ENCODE measurements around the gene SIRT1. TPM values are rescaled to one million over a fixed set of nuclear protein-coding genes. Genes with fewer than 3 reads are reported as not detected.

Gene SIRT1
- total and polyA plus RNA-seq, 9 of the 15 experiments (the other 6 are each of a cell fraction or from before 2014, with no cell fraction given) = 7.8 to 25.8 (median 19.1) TPM

GRCh38 chr10:67863094-67863493 lies 21.4 kb upstream of the SIRT1 start:
- no peak overlapping the region for H3K4me2 ChIP-seq (ENCODE audit: insufficient read depth, low read length)
- DNase-seq (ENCODE audit: extremely low read depth in 1 of 4, low spot score in 3 of 4) (no peak), FAIRE-seq (no peak), ATAC-seq (no peak)
- 52% methylated on average over 2 of the region's 2 CpGs for WGBS (ENCODE audit: insufficient coverage, low coverage, missing lambda C conversion rate)
- CTCF ChIA-PET (ENCODE audit: low intra/inter-chr PET ratio) = no interaction called here
- H3K27me3 ChIP-seq (ENCODE audit: control insufficient read depth in 2 of 2, insufficient read depth in 2 of 2, low read length in 2 of 2) = no peaks in the 10 kb centered on the region
- intact Hi-C loops (cut with micrococcal nuclease) (loop anchor here (10.0 kb wide), 1 partner anchor 1032 kb away; no protein-coding TSS in a partner anchor), in situ Hi-C loops (cut with MboI) (no loop called here)
- POLR2A ChIA-PET = interaction anchor here (2.0 kb wide), 2 partner anchors 22 to 468 kb away, joined by 5 to 6 read pairs; partner anchors contain the start of gene HNRNPH3
- H3K4me1 ChIP-seq (replicated peaks in 1 of 2; ENCODE audit: control insufficient read depth in 2 of 2, insufficient read depth in 2 of 2, low read length in 2 of 2) = no peaks in the 10 kb centered on the region; a peak in 1 of 5 replicates
- TF ChIP-seq ZBTB43 (CRISPR knock-in tag; IDR thresholded peaks at IDR 0.05) = no peak
- TF ChIP-seq ELK1 (CRISPR knock-in tag; IDR thresholded peaks at IDR 0.05) = no peak
- no peak for TF ChIP-seq UBTF (IDR thresholded peaks at IDR 0.05; ENCODE audit: borderline replicate concordance in 1 of 2, low read depth in 2 of 2, low read length in 2 of 2)
- no peak for TF ChIP-seq DIDO1 (tag; IDR thresholded peaks at IDR 0.05; ENCODE audit: low read depth)
- TF ChIP-seq ZNF324 (CRISPR knock-in tag; IDR thresholded peaks at IDR 0.05) = no peak
- no peak for TF ChIP-seq CHD1 (IDR thresholded peaks at IDR 0.05; ENCODE audit: low read length)
- no peak for TF ChIP-seq FOXJ2 (tag; IDR thresholded peaks at IDR 0.05)
- no peak for TF ChIP-seq E2F4 (CRISPR knock-in tag; IDR thresholded peaks at IDR 0.05; ENCODE audit: low read depth)
- no peak for TF ChIP-seq ARID1B (IDR thresholded peaks at IDR 0.05)
- TF ChIP-seq MBD1 (CRISPR knock-in tag; IDR thresholded peaks at IDR 0.05) = no peak
- no peaks in the 10 kb centered on the region for H3K9me3 ChIP-seq (replicated peaks; ENCODE audit: control insufficient read depth, insufficient read depth, low read depth, low read length)
- no peaks in the 10 kb centered on the region for H3K36me3 ChIP-seq (ENCODE audit: control insufficient read depth, insufficient read depth, low read length)
- no peaks in the 10 kb centered on the region for H4K20me1 ChIP-seq (replicated peaks; ENCODE audit: control insufficient read depth, insufficient read depth, low read length)
- no peak overlapping the region for H3K27ac ChIP-seq (ENCODE audit: extremely low read depth, low read depth, low read length)
- H3K9ac ChIP-seq (ENCODE audit: insufficient read depth in 1 of 2, low read depth in 2 of 2, low read length in 2 of 2) = no peak overlapping the region
- no peak overlapping the region for H3K4me3 ChIP-seq
- no TSS peak for BruUV-seq (replicated peaks)
- H3K79me2 ChIP-seq (ENCODE audit: control insufficient read depth, insufficient read depth, low read length) = no peaks in the 10 kb centered on the region
- peak overlapping the region; percentile 30; the same call in 1 of the 2 replicates for H2AFZ ChIP-seq (ENCODE audit: low read depth, low read length)
- no peaks in the 10 kb centered on the region for H3K9me1 ChIP-seq (ENCODE audit: control insufficient read depth, insufficient read depth, low read length)

Data from K562 (cell line).